Activated T-helper 1 cell treated with anti-CD3 and anti-CD28 coated beads, Interleukin-2, amount 50 U/mL, for 16 hours (primary cell): ENCODE results near the gene C6orf15.

Source experiments
- DNase-seq, 2 donors: peaks; one replicate each; pipeline ENCODE4 v3.0.0-alpha.2; 2020; ENCODE audit warnings: low read depth in 1 of 2, low spot score in 1 of 2

Gene C6orf15

DNA sequence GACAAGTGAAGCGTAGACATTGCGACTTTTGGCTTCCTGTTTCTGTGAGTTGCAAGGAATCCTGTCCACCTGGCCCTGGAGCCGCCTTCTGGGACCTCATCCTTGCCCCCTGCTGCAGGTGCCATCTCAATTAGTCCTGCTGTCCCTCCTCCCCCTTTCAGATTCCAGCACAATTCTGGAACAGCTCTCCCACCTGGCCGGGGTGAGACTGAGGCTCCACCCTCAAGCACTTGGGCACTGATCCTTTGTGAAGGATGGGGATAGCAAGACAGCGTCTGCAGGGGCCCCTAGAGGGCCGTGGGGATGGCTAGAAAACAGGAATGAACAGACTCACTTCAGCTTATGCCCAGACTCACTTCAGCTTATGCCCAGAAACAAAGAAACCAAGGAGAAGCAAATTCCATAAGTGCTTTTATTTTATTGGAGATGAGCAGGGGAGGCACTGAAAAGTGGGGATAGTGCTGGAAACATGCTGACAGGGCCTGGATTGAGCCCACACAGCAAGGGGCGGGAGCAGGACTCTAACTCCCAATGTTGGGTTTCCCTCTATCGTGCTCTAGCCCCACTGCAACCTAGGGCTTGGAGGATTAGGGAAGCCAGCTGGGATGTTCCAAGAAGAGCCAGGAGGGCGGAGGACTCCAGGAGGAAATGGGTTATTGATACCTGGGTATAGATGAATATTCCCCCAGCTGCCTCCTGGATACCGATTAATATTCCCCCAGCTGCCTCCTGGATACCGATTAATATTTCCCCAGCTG lies 1.4 kb downstream of the C6orf15 start:
- DNase-seq: no peak

DNA sequence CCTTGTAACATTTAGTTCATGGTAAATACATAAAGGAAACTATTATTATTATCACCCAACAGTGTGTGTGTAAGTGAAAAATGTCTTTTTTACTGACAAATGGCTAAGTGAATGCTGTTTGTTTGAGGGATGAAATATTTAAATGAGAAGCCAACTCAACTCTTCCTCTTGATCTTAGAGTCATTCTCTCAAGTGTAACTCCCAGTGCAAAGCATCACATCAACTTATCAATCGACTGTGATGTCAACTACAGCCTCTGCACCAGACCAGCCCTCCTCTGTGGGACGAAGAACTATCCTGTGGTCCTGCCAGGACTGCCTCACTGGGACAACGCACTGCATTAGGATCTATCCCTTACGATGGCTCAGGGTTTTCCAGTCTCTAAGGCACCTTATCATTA lies 5.3 kb downstream of the C6orf15 start:
- DNase-seq: no peak

DNA sequence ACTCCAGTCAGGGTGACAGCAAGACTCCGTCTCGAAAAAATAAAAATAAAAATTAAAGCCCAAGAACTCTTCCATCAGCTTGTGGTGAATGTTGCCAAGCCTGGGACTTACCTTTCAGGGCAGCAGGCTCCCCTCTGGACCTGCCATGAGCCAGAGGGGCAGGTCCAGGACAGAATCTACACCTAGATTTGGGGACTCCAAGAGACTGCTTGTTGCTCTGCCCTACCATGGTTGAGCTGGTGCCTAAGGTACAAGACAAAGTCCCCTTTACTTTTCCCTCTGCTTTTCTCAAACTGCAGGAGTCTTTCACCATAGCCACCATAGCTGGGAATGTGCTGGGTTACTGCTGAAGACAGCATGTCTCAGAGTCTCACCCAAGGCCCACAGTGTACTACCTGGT lies 9.2 kb downstream of the C6orf15 start:
- DNase-seq: no peak

DNA sequence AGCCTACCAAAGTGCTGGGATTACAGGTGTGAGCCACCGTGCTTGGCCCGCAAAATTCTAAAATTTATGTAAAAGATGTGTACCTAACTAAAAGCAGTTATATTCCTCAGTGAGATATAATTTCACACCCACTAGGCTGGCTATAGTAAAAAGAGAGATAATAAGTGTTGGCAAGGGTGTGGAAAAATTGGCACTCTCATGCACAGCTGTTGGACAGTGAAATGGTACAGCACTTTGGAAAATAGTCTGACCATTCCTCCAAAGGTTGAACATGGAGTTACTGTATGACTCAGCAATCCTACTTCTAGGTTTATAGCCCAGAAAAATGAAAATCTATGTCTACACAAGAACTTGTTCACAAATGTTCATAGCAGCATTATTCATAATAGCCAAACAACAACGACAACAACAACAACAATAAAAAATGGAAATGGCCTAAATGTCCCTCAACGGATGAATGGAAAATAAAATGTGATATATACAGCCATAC lies 13.9 kb downstream of the C6orf15 start:
- no peak for DNase-seq

DNA sequence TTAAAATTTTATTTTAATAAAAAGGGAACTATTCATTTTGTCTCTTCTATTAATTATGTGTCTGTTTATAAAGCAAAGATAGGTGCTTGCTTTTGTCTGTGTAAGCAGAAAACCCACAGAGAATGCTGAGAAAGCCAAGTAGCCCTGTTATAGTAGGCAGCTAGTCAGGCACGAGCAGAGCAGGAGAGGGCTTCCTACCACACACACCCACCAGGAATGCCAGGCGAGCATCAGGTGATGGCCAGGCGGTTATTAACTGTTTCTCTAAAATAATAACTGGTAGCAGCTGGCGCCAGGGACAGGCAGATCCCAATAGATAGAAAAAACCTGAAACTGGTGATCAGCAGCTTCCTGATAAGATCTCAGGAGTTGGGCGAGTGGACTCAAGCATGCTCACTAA lies 15.7 kb downstream of the C6orf15 start:
- no peak for DNase-seq

DNA sequence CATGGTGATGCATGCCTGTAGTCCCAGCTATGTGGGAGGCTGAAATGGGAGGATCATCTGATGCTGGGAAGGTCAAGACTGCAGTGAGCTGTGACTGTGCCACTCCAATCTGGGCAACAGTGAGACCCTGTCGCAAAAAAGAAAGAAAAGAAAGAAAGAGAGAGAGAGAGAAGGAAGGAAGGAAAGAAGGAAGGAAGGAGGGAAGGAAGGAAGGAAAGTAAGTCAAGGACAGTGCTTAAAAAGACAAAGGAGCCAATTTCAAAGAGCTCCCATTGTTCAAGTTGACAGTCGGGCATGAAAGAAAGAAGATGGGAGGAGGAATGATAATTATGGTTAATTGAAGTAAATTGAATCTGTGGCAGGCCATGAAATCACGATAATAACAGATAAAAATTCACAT lies 16.2 kb downstream of the C6orf15 start:
- DNase-seq: no peak

DNA sequence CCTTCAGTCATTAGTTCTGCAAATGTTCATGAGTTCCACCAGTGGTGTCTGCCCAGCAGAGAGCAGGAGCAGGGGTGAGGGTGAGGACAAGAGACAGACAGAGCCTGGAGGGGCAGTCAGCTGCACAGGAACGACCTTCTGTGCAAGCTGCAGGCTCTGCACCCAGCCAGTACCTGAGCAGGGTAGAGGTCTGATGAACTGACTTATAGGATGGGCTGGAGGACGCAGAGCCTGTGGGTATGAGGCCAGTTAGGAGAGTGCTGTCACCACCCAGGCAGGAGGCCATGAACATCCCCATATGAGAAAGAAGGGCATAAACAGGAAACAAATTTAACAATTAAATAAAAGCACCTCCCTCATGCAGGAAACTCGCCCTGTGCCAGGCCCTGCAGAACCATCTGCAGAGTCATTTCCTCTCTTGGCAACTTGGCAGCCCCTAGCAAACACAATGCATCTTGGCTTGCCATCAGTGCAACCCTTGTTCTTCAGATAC lies 17.9 kb downstream of the C6orf15 start:
- DNase-seq: peak in 1 of 2 donors; percentile 27

DNA sequence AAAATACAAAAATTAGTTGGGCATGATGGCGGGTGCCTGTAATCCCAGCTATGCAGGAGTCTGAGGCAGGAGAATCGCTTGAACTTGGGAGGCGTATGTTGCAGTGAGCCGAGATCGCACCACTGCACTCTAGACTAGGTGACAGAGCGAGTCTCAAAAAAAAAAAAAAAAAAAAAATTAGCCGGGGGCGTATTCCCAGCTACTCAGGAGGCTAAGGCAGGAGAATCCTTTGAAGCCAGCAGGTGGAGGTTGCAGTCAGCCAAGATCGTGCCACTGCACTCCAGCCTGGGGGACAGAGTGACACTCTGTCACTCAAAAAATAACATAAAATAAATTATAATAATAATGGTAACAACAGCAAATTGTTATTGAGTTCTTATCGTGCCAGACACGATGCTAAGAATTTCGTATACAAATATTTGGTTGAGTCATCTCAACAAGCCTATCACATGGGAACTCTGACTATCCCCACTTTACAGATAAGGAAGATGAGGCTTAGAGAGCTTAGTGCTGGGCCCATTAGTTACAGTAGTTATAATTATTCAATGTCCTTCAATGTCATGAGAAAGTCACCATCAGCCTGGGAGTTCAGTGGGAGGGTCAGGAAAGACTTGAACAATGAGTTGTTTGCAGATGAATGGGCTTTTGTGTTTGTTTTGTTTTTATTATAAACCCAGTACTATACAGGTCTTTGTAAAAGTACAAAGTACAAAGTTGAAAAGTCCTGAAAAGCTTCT lies 19.4 kb downstream of the C6orf15 start:
- DNase-seq: no peak

DNA sequence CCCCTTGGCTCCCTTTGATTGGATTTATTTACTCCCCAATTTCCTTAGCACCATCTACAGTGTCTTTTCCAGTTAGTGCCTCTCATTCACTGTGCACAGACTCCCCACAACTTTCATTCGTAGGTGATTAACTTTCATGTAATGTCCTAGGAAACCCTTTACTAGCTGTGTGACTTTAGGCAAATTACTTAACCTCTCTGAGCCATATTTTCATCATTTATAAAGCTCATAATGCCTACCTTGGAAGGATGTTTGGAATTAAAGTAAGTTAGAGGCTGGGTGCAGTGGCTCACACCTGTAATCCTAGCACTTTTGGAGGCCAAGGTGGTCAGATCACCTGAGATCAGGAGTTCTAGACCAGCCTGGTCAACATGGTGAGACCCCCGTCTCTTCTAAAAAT lies 20.1 kb downstream of the C6orf15 start:
- DNase-seq: no peak

DNA sequence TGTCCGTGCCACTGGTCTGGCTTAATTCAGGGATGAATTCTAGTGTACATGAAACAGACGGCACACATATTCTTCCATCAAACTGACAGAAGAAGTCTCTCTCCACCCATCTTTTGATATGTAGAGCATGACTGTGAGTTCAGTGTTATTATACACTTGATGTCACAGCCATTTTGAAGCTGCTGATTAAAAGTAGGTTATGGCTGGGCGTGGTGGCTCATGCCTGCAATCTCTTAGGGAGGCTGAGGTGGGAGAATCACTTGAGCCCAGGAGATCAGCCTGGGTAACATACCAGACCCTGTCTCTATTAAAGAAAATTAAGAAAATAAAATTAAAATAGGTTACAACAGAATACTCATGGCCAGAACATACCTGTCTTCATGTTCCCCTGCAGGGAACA lies 20.7 kb downstream of the C6orf15 start:
- no peak for DNase-seq

DNA sequence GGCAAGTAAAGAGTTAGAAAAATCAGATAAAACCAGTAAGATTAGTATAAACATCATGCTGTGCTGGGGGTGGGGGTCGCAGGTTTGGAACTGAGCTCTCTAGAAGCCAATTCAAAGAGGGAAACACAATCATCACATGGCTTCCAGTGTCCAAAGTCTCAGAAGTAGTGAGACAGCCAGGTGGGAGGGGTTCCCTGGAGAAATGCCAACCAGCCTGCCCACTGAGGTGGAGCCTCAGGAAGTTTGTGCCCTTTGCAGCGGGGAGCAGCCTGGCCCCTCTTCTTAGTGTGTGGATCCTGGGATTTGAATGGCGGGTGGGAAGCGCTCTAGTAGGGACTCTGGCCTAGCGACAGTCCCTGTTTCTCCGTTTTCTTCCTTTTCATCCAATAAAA lies 21.4 kb downstream of the C6orf15 start:
- DNase-seq: no peak

DNA sequence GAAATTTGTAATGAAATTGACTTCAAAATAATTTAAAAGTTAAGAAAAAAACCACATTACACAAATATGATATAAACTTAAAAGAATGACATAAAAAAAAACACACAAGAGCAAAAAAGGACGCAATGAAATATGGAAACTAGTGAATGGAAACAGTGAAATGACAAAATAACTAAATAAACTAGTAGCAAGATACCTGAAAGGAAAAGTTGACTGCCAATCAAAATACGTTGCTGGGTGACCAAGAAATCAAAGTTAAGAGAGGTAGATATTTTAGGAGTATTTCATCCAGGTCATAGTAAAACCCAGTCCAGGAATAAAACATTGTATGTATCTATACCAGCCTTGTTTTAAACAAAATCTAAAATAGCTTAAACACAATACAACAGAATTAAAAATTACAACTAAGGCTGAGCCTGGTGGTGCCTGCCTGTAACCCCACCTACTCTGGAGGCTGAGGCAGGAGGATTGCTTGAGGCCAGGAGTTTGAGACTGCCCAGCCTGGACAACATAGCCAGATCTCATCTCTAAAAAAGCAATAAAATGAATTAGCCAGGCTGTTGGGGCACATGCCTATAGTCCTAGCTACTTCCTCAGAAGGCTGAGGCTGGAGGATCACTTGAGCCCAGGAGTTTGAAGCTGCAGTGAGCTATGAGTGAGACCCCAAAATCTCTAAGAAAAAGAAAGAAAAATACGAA lies 22.0 kb downstream of the C6orf15 start:
- DNase-seq: no peak

DNA sequence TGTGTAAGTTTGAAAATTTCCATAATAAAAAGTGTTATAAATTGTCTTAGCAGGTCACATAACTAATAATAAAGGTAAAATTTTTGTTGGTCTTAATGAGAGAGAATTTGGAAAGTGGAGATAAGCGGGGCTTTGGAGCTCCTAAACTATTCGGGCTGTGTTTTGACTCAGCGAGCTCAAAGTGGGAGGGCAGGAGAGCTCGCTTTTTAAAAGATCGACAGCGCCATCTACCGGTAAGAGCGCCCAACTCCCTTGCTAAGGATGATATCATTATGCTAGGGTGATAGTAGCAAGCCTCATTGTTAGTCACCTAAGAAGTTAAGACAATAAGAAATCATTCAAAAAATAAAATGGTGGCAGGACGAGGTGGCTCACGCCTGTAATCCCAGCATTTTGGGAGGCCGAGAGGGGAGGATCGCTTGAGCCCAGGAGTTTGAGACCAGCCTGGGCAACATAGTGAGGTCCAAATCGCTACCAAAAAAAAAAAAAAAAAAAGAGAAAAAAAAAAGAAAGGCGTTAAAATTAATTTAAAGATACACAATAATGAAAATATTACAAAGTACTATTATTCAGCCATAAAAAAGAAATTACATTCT lies 24.8 kb downstream of the C6orf15 start:
- peak; percentile 79 to 89 for DNase-seq

DNA sequence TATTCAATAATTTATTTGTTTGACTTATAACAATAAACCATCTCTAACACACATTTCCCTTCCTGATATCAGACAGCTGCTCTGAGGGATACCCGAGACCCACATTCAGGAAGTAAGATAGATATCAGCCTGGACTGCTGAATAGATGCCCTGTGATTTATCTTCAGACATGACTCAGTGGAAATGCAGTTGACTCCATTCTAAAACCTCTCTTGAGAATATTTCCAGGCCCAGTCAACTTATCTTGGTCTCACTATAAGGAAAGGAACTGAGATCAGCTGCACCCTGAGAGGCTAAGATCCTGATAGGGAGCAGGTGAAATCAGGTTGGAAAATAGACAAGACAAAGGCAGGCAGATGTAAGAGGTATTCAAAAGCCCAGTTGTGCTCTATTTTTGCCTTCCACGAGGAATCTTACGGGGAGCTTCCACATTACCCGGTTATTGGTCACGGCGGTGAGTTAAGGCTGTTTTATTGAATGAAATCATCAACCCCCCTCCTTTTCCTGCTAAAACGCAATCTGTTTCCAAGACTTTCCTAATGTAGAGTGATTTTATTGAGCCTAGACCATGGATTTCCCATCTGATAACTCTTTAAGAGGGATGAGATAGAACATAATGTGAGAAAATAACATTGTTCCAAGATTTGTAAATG lies 25.5 kb downstream of the C6orf15 start:
- no peak for DNase-seq

DNA sequence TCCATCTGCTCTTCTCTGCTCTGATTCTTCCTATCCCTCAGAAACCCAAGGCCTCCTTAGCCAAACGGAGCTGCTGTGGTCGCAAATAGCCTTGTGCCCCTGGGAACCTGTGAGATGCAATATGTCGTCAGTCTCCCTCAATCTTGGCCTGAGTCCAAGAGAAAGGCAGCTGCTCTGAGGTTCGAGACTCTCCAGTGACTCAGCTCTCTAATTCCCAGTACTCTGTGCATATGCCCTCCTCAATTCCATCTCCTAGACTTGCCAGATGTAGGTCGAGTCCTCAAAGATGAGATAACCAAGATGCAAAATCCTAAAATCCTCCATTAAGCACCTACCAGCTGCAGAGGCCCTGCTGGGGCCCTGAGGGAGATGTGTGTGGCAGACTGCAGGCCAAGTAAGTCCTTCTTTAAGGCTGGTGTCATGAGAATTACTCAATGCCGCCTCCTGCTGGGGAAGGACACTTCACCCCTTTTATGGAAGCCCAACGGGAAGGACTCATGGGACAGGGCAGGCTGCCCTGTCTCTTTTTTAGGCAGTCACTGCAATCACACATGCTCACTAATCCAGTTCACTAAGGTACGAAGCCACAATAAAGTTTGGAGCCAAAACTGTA lies 28.5 kb downstream of the C6orf15 start:
- no peak for DNase-seq

DNA sequence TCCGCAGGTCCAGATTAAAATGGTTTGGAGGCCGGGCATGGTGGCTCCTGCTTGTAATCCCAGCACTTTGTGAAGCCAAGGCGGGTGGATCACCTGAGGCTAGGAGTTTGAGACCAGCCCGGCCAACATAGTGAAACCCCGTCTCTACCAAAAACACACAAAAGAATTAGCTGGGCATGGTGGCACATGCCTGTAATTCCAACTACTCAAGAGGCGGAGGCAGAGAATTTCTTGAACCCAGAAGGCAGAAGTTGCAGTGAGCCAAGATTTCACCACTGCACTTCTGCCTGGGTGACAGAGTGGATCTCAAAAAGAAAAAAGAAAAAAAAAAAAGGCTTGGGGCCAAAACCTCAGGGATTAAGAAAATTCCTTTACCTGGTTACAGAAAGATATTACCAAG lies 30.5 kb downstream of the C6orf15 start:
- DNase-seq: no peak

DNA sequence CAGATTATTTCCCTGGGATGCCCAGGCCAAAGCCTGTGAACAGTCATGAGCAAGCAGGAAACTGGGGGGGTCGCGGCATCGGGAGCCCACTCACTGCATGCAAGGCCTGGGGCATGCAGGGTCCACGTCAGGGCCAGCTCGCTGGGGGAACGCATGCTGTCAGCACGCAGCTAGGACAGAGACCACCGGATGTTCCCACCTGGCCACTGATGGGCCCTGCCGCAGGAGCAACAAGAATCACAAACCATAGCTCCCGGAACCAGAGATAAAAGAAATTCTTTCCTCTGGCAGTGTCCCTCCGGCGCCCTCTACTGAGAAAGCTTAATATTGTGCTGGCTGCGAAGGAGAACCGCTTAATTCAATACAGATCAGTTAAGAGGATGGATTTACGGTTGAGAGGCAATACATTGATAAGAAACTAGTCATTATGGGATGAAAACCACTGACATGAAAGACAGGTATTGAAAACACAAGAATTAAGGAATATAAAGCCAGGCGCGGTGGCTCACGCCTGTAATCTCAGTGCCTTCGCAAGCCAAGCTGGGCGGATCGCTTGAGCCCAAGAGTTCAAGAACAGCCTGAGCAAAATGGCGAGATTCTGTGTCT lies 32.6 kb downstream of the C6orf15 start:
- peak; percentile 26 to 34 for DNase-seq

DNA sequence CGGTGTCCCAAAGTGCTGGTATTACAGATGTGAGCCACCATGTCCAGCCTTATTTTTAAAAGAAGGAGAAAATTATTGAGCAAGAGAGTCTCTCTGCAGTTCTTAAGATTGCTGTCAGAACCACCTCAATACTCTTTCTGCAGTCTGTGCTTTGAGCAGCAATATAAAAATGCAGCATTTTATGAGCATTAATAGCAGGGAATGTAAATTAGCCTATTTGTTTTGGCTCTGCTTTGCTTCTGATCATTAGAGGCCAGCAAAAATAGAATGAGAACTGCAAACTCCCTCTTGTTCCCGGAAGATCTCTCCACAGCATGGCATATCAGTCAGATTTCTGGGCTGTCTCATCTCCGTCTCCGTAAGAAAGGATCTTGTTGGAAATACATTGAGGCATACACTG lies 35.8 kb downstream of the C6orf15 start:
- no peak for DNase-seq

DNA sequence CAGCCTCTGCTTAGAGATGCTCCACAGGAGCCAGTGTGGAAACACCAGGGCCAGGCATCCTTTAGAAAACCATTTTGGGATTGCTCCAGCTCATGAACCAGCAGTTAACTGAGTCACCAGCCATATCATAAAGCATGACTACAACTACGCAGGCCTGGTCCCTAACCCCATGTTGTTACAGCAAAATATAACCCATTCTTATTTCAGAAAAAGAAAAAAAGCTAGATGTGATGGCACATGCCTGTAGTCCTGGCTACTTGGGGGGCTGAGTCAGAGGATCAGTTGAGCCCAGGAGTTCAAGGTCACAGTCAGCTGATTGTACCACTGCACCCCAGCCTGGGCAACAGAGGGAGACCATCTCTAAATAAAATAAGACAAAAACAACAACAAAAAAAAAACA lies 36.8 kb downstream of the C6orf15 start:
- no peak for DNase-seq

DNA sequence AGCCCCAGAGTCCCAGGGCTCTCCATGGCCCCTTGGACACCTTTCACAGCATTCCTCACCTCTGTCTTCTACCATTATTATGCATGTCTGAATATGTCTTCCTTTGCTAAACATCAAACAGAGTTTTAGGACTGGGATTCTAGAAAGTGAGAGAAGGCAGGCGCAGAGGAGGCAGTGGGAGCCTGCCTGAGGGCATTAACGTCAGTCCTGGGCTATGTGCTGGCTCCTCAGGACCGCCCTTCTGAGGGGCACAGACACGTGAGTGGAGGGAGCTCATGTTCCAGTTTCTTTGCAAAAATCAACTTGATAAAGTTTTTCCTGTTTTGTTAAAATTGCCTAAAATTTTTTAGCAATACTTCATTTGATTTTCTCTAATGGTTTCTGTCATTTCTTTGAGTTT lies 38.0 kb downstream of the C6orf15 start:
- DNase-seq: no peak
